ENCODE results near the gene TLE4.

GRCh38 chr9:79535534-79535933, 36.2 kb upstream of the TLE4 start:
- TF ChIP-seq CTCF (IDR thresholded peaks at IDR 0.05; ENCODE audit: insufficient read depth, low read length, poor library complexity, severe bottlenecking) (no peak), EZH2phosphoT487 (conservative IDR thresholded peaks at IDR 0.05; ENCODE audit: low read length) (no peak)

Data from SU-DHL-6 (cell line).